Astrocyte (in vitro differentiated cells and primary cell): ENCODE measurements around the gene CD22. TPM values are rescaled to one million over a fixed set of nuclear protein-coding genes. Genes with fewer than 3 reads are reported as not detected.

ENCODE experiments used
- DNase-seq: peaks from one replicate; pipeline ENCODE4 v3.0.0-alpha.2; 2010; ENCODE audit warnings: low read depth
- FAIRE-seq: peaks from 2 replicates; lab custom pipeline; 2011; peaks lifted over from hg19 to GRCh38; lab: Jason Lieb, UNC
- H2AFZ ChIP-seq: 2 replicates; pipeline ENCODE4 v1.6.0; 2012; ENCODE audit warnings: low read depth, low read length, inconsistent platforms
- H3K27ac ChIP-seq: 2 replicates; pipeline ENCODE4 v1.5.1; 2011; ENCODE audit warnings: low read depth, low read length, inconsistent platforms
- H3K27me3 ChIP-seq: 2 replicates; pipeline ENCODE4 v1.6.0; 2011; ENCODE audit warnings: low read length, inconsistent platforms; ENCODE audit not compliant: insufficient read depth
- H3K36me3 ChIP-seq: 2 replicates; pipeline ENCODE4 v1.5.1; 2011; ENCODE audit warnings: low read length, inconsistent platforms; ENCODE audit not compliant: insufficient read depth
- H3K4me1 ChIP-seq: 2 replicates; pipeline ENCODE4 v1.5.1; 2011; ENCODE audit warnings: low read length, inconsistent platforms; ENCODE audit not compliant: insufficient read depth
- H3K4me2 ChIP-seq: 2 replicates; pipeline ENCODE4 v1.6.0; 2012; ENCODE audit warnings: low read length, inconsistent platforms
- H3K4me3 ChIP-seq: 2 replicates; pipeline ENCODE4 v1.5.1; 2011; ENCODE audit warnings: low read depth, mild to moderate bottlenecking, low read length, inconsistent platforms; ENCODE audit not compliant: insufficient read depth
- H3K79me2 ChIP-seq: 2 replicates; pipeline ENCODE4 v1.6.0; 2012; ENCODE audit warnings: mild to moderate bottlenecking, low read length, inconsistent platforms; ENCODE audit not compliant: insufficient read depth
- H3K9ac ChIP-seq: 2 replicates; pipeline ENCODE4 v1.6.0; 2012; ENCODE audit warnings: mild to moderate bottlenecking, low read length, inconsistent platforms
- H3K9me3 ChIP-seq: 2 replicates; pipeline ENCODE4 v1.5.1; 2012; ENCODE audit warnings: low read depth, mild to moderate bottlenecking, low read length, inconsistent platforms; ENCODE audit not compliant: insufficient read depth
- H4K20me1 ChIP-seq: 2 replicates; pipeline ENCODE4 v1.6.0; 2012; ENCODE audit warnings: low read length, inconsistent platforms; ENCODE audit not compliant: insufficient read depth
- H3K27ac Mint-ChIP-seq: one replicate; pipeline ENCODE4 v1.8.0; 2021; ENCODE audit warnings: mild to moderate bottlenecking, mixed read lengths; ENCODE audit not compliant: unreplicated experiment
- H3K27me3 Mint-ChIP-seq: one replicate; pipeline ENCODE4 v1.8.0; 2021; ENCODE audit warnings: low read depth, mixed read lengths; ENCODE audit not compliant: unreplicated experiment
- H3K36me3 Mint-ChIP-seq: one replicate; pipeline ENCODE4 v1.8.0; 2021; ENCODE audit warnings: low read depth, mixed read lengths; ENCODE audit not compliant: unreplicated experiment
- H3K4me1 Mint-ChIP-seq: one replicate; pipeline ENCODE4 v1.8.0; 2021; ENCODE audit warnings: low read depth, mixed read lengths; ENCODE audit not compliant: unreplicated experiment
- H3K4me3 Mint-ChIP-seq: one replicate; pipeline ENCODE4 v1.8.0; 2021; ENCODE audit warnings: mild to moderate bottlenecking, moderate library complexity, mixed read lengths; ENCODE audit not compliant: unreplicated experiment
- H3K9me3 Mint-ChIP-seq: one replicate; pipeline ENCODE4 v1.8.0; 2021; ENCODE audit warnings: mild to moderate bottlenecking, mixed read lengths; ENCODE audit not compliant: unreplicated experiment
- CTCF ChIP-seq: IDR thresholded peaks from 2 replicates; pipeline ENCODE4 v1.5.1; 2011; ENCODE audit warnings: low read depth, mild to moderate bottlenecking, inconsistent platforms, low read length, moderate library complexity; ENCODE audit not compliant: insufficient read depth
- EZH2 ChIP-seq: IDR thresholded peaks from 2 replicates; pipeline ENCODE4 v1.6.1; 2012; ENCODE audit warnings: mild to moderate bottlenecking, low read length, inconsistent platforms; ENCODE audit not compliant: insufficient read depth
- total RNA-seq: library from RNA; stranded (reverse); gene quantifications from 2 replicates; pipeline ENCODE4 v1.2.1, GENCODE V29; 2021

The CD22 gene
- total RNA-seq, 1 donor from 2014 or later = not detected

DNA sequence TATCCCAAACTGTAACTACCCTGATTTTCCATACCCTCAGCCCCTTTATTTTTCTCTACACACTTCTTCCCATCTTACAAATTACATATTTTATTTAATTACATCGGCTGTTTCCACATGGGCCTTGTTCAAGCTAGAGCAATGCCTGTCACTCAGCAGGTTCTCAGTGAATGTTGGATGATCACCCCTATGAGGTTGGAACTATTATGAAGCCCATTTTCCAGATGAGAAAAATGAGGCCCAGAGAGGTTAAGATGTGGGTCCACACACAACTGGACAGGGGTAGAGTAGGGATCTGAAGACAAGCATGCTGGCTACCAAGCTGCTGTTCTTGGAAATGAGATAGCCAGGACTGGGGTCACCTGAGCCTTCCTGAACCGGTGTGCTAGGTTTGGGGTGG, 27.0 kb upstream of the CD22 start:
- H3K4me1 Mint-ChIP-seq = peaks cover 6% of the 10 kb centered on the region
- TF ChIP-seq EZH2 (no peak), CTCF (no peak)
- H3K36me3 ChIP-seq = no peaks in the 10 kb centered on the region
- H3K36me3 Mint-ChIP-seq = no peaks in the 10 kb centered on the region
- no peak overlapping the region for H3K4me2 ChIP-seq
- no peaks in the 10 kb centered on the region for H3K4me1 ChIP-seq
- H3K27ac Mint-ChIP-seq = no peak overlapping the region
- no peak for FAIRE-seq
- no peaks in the 10 kb centered on the region for H3K27me3 ChIP-seq
- no peak for DNase-seq
- no peak overlapping the region for H3K27ac ChIP-seq
- H4K20me1 ChIP-seq = no peaks in the 10 kb centered on the region
- H3K4me3 Mint-ChIP-seq = no peak overlapping the region
- no peak overlapping the region for H3K4me3 ChIP-seq
- no peaks in the 10 kb centered on the region for H3K9me3 Mint-ChIP-seq
- no peak overlapping the region for H2AFZ ChIP-seq
- peaks cover 9% of the 10 kb centered on the region for H3K9me3 ChIP-seq
- H3K9ac ChIP-seq = no peak overlapping the region
- peaks cover 14% of the 10 kb centered on the region for H3K27me3 Mint-ChIP-seq
- H3K79me2 ChIP-seq = no peaks in the 10 kb centered on the region

DNA sequence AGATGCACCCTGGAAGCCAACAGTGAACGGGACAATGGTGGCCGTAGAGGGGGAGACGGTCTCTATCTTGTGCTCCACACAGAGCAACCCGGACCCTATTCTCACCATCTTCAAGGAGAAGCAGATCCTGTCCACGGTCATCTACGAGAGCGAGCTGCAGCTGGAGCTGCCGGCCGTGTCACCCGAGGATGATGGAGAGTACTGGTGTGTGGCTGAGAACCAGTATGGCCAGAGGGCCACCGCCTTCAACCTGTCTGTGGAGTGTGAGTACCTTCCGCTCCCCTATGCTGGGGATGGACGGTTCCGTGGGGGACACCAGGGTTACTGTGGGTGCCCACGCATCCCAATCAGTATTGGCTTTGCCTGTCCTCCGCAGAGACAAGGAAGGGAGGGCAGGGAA, 26.5 kb upstream of the CD22 start:
- Histone ChIP-seq H3K36me3 (no peaks in the 10 kb centered on the region), H3K4me1 (no peaks in the 10 kb centered on the region), H3K4me2 (no peak overlapping the region), H3K27me3 (no peaks in the 10 kb centered on the region), H4K20me1 (no peaks in the 10 kb centered on the region), H3K79me2 (no peaks in the 10 kb centered on the region), H3K9me3 (peaks cover 6% of the 10 kb centered on the region), H2AFZ (no peak overlapping the region), H3K4me3 (no peak overlapping the region), H3K9ac (no peak overlapping the region), H3K27ac (no peak overlapping the region)
- peaks cover 6% of the 10 kb centered on the region for H3K4me1 Mint-ChIP-seq
- TF ChIP-seq EZH2 (no peak), CTCF (no peak)
- no peaks in the 10 kb centered on the region for H3K36me3 Mint-ChIP-seq
- FAIRE-seq (no peak), DNase-seq (no peak)
- no peak overlapping the region for H3K4me3 Mint-ChIP-seq
- H3K9me3 Mint-ChIP-seq = no peaks in the 10 kb centered on the region
- H3K27ac Mint-ChIP-seq = no peak overlapping the region
- peaks cover 14% of the 10 kb centered on the region for H3K27me3 Mint-ChIP-seq

DNA sequence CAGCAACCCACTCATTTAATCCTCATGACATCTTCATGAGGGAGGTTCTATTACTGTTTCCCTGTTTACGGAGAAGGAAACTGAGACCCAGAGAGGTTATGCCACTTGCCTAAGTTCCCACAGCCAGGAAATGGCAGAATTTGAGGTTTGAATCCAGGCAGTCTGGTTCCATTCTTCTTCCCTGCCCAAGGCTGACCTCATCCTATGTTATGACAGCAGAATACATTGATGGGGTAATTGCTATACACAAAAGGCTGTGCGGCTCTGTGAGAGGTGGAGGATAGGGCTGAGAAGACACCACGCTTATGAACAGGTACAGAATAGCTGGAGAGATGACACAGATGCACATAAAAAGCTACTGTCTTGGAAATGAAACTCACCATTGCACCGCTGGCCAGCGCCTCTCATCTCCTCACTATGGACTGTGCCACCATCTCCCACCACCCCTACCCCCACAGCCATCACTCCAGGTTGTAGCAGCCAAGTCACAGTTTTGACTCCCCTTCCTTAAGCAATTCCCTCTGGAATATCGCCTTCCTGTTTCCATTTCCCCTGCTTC, 25.6 kb upstream of the CD22 start:
- Histone ChIP-seq H3K27me3 (no peaks in the 10 kb centered on the region), H3K9ac (no peak overlapping the region), H4K20me1 (no peaks in the 10 kb centered on the region), H2AFZ (no peak overlapping the region), H3K36me3 (no peaks in the 10 kb centered on the region), H3K79me2 (no peaks in the 10 kb centered on the region), H3K4me1 (no peaks in the 10 kb centered on the region), H3K9me3 (no peaks in the 10 kb centered on the region), H3K4me3 (no peak overlapping the region), H3K27ac (no peak overlapping the region), H3K4me2 (no peak overlapping the region)
- Mint-ChIP-seq H3K27ac (no peak overlapping the region), H3K9me3 (no peaks in the 10 kb centered on the region), H3K27me3 (peaks cover 20% of the 10 kb centered on the region), H3K4me1 (peaks cover 6% of the 10 kb centered on the region), H3K36me3 (no peaks in the 10 kb centered on the region), H3K4me3 (no peak overlapping the region)
- TF ChIP-seq CTCF (no peak), EZH2 (no peak)
- FAIRE-seq (no peak), DNase-seq (no peak)
